ENCODE measurements around the gene FAM163B. TPM values are rescaled to one million over a fixed set of nuclear protein-coding genes. Genes with fewer than 3 reads are reported as not detected.

FAM163B gene
- total RNA-seq, 2 donors from 2014 or later, result 0.78 TPM; not detected in 1

DNA sequence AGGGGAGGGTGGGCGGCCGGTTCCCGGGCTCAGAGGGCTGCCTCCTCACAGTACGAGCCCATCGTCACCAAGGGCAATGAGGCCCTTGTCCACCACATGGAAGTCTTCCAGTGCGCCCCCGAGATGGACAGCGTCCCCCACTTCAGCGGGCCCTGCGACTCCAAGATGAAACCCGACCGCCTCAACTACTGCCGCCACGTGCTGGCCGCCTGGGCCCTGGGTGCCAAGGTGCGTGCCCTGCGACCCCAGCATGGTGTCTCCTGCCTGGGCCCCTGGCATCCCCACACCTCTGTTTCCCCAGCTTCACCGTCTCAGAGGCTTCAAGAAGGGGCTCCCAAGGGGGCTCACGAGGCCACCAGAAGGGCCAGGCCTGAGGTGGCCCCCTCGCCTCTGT is 34.2 kb upstream of the FAM163B start:
- TF ChIP-seq POLR2A (IDR thresholded peaks at IDR 0.05), result no peak
- TF ChIP-seq, protein P1, sequence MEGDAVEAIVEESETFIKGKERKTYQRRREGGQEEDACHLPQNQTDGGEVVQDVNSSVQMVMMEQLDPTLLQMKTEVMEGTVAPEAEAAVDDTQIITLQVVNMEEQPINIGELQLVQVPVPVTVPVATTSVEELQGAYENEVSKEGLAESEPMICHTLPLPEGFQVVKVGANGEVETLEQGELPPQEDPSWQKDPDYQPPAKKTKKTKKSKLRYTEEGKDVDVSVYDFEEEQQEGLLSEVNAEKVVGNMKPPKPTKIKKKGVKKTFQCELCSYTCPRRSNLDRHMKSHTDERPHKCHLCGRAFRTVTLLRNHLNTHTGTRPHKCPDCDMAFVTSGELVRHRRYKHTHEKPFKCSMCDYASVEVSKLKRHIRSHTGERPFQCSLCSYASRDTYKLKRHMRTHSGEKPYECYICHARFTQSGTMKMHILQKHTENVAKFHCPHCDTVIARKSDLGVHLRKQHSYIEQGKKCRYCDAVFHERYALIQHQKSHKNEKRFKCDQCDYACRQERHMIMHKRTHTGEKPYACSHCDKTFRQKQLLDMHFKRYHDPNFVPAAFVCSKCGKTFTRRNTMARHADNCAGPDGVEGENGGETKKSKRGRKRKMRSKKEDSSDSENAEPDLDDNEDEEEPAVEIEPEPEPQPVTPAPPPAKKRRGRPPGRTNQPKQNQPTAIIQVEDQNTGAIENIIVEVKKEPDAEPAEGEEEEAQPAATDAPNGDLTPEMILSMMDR (IDR thresholded peaks at IDR 0.05), result no peak
- Histone ChIP-seq H3K4me3 (no peak overlapping the region), H3K27ac (no peak overlapping the region), H3K9me3 (no peaks in the 10 kb centered on the region), H3K27me3 (no peaks in the 10 kb centered on the region), H3K36me3 (replicated peaks in 1 of 2; ENCODE audit: insufficient read depth in 1 of 2, low read depth in 2 of 2) (no peaks in the 10 kb centered on the region), H3K4me1 (no peaks in the 10 kb centered on the region)
- ATAC-seq (no peak), DNase-seq (no peak)
- 85 to 86% methylated on average over 7 to 20 of the region's 20 CpGs for WGBS, 2 donors
- intact Hi-C loops (cut with DNase I), result no loop called here

DNA sequence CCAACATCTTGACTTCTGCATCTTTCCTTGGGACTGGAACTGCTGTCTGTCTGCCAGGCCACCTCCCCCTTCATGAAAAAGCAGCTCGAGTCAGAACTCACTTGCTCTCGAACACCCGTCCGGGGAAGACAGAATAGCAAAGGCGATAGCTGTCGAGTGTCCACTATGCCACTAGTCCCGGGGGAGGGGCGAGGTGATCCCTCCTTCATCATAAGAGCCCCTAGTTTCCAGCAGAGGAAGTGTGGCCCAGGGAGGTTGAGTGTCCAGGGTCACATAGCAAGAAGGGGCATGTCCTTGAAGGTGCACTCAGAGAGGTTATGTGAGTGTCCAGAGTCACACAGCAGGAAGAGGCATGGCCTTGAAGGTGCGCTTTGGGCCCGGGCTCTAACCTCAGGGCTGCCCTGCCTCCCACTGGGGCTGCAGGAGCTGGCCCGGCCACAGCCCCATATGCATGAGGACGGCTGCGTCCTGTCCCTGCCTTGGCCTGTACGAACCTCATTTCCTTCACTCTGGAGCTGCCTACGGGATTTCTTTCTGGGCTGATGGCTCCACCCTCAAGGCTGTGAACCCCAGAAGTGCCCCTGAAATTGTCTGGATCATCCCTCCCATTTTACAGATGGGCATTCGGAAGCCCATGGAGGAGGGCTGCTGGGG is 33.6 kb upstream of the FAM163B start:
- H3K9me3 ChIP-seq, result no peaks in the 10 kb centered on the region
- no peaks in the 10 kb centered on the region for H3K4me1 ChIP-seq
- H3K36me3 ChIP-seq (replicated peaks in 1 of 2; ENCODE audit: insufficient read depth in 1 of 2, low read depth in 2 of 2), result no peaks in the 10 kb centered on the region
- H3K27me3 ChIP-seq, result no peaks in the 10 kb centered on the region
- no peak overlapping the region for H3K4me3 ChIP-seq
- TF ChIP-seq POLR2A (IDR thresholded peaks at IDR 0.05), result no peak
- TF ChIP-seq, protein P1 (IDR thresholded peaks at IDR 0.05), result no peak
- ATAC-seq (no peak), DNase-seq (no peak)
- intact Hi-C loops (cut with DNase I), result no loop called here
- WGBS, 2 donors, result 67 to 76% methylated on average over 8 to 16 of the region's 16 CpGs
- H3K27ac ChIP-seq, result no peak overlapping the region

DNA sequence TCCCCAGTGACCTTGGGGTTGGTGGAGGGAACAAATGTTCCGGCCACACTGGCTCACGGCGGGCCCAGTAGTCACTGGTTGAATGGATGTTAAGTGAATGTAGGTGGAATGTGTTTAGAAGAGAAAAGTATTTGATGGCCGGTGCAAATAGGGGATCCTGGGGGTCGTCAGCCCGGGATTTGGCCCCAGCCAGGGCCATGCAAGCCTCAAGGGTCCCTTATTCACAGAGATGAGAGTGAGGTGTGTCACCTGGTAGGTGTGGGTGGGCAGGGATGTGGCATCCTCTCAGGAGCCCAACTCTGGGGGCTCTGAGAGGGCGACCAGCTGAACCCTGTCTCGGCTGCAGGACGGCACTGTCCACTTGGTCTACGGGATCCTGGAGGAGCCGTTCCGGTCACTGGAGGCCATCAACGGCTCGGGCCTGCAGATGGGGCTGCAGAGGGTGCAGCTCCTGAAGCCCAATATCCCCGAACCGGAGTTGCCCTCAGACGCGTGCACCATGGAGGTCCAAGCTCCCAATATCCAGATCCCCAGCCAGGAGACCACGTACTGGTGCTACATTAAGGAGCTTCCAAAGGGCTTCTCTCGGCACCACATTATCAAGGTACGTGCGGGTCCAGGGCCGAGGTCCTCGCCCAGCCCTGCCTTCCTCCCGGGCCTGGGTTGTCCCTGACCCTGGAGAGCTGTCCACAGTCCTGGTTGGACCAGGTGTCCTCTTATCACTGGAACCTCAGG is 32.8 kb upstream of the FAM163B start:
- no peak for ATAC-seq
- Histone ChIP-seq H3K9me3 (no peaks in the 10 kb centered on the region), H3K36me3 (replicated peaks in 1 of 2; ENCODE audit: insufficient read depth in 1 of 2, low read depth in 2 of 2) (no peaks in the 10 kb centered on the region), H3K27me3 (no peaks in the 10 kb centered on the region), H3K27ac (no peak overlapping the region), H3K4me1 (no peaks in the 10 kb centered on the region), H3K4me3 (no peak overlapping the region)
- DNase-seq, result no peak
- TF ChIP-seq, protein P1 (IDR thresholded peaks at IDR 0.05), result no peak
- no peak for TF ChIP-seq POLR2A (IDR thresholded peaks at IDR 0.05)
- intact Hi-C loops (cut with DNase I), result no loop called here
- 70 to 85% methylated on average over 10 to 25 of the region's 25 CpGs for WGBS, 2 donors

DNA sequence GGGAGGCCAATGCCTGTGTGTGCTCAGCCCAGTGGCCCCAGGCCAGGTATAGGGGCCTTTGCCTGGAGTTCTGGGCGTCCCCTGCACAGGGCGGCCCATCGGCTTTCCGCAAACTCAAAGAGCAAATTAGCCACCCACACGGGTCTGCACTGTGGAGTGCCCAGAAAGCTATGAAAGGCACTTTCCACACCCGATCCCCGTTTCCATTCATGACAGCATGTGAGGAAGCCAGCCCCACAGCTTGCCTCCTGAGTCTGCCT is 32.1 kb upstream of the FAM163B start:
- intact Hi-C loops (cut with DNase I), result no loop called here
- TF ChIP-seq POLR2A (IDR thresholded peaks at IDR 0.05), result no peak
- TF ChIP-seq, protein P1 (IDR thresholded peaks at IDR 0.05), result no peak
- Histone ChIP-seq H3K27ac (no peak overlapping the region), H3K36me3 (replicated peaks in 1 of 2; ENCODE audit: insufficient read depth in 1 of 2, low read depth in 2 of 2) (no peaks in the 10 kb centered on the region), H3K4me1 (no peaks in the 10 kb centered on the region), H3K9me3 (no peaks in the 10 kb centered on the region), H3K4me3 (no peak overlapping the region), H3K27me3 (no peaks in the 10 kb centered on the region)
- 87% methylated on average over 7 of the region's 7 CpGs; no CpG with 5 or more reads in 1 of the 2 donors for WGBS, 2 donors
- ATAC-seq (no peak), DNase-seq (no peak)
